HepG2 (cell line): ENCODE measurements around the gene SGCG. TPM values are rescaled to one million over a fixed set of nuclear protein-coding genes. Genes with fewer than 3 reads are reported as not detected.

Experiments used
- ATAC-seq: fragments of 200-7000 bp; cut with Tn5 transposase; 3 replicates; pipeline ENCODE4 v1.9.1; 2020; ENCODE audit warnings: mild to moderate bottlenecking, moderate library complexity
- BruUV-seq: library from RNA; stranded (reverse); fragments of 400-500 nt; replicated peaks from 2 replicates; lab custom pipeline; 2021; lab: Mats Ljungman, UMichigan
- CTCF ChIA-PET: fragments of 300-600 bp; formaldehyde crosslinking; extraction: SDS; loops from one replicate; lab custom pipeline; 2021; ENCODE audit warnings: low total read pairs, inconsistent platforms, low intra/inter-chr PET ratio; lab: Yijun Ruan, JAX
- POLR2A ChIA-PET: fragments of 350-600 bp; sonication (Branson Sonifier 250); formaldehyde crosslinking; loops from one replicate; lab custom pipeline; 2020; ENCODE audit warnings: antibody characterized with exemption, inconsistent platforms; lab: Yijun Ruan, JAX
- DNase-seq: peaks from one replicate; pipeline ENCODE4 v3.0.0-alpha.2; 2015; ENCODE audit warnings: low spot score
- FAIRE-seq: peaks from 3 replicates; lab custom pipeline; 2011; peaks lifted over from hg19 to GRCh38; lab: Jason Lieb, UNC
- H2AFZ ChIP-seq: one replicate; pipeline ENCODE4 v1.6.1; 2011; ENCODE audit warnings: low read length, inconsistent platforms
- H3K27ac ChIP-seq: fragments of 300-600 bp; 3 replicates; pipeline ENCODE4 v1.8.0; 2011; ENCODE audit warnings: mixed run types, mild to moderate bottlenecking, mixed read lengths, low read length, inconsistent platforms; ENCODE audit not compliant: insufficient read depth; ENCODE audit errors: extremely low read length
- H3K27me3 ChIP-seq, 2 experiments: fragments of 200-600 bp in 1 of 2; 2 replicates in 1 of 2; 3 replicates in 1 of 2; pipeline versions ENCODE4 v1.6.0 to v1.8.0; 2011; ENCODE audit warnings: low read length in 2 of 2, mild to moderate bottlenecking in 2 of 2, moderate library complexity in 2 of 2, inconsistent platforms in 1 of 2; ENCODE audit not compliant: insufficient read depth in 2 of 2, control insufficient read depth in 1 of 2
- H3K36me3 ChIP-seq, 2 experiments: fragments of 200-600 bp in 1 of 2; replicated peaks in 1 of 2; 2 replicates in 1 of 2; 3 replicates in 1 of 2; pipeline versions ENCODE4 v1.5.1 to v1.8.0; 2011; ENCODE audit warnings: low read length in 2 of 2, inconsistent platforms in 1 of 2; ENCODE audit not compliant: insufficient read depth in 2 of 2, control insufficient read depth in 1 of 2
- H3K4me1 ChIP-seq: 2 replicates; pipeline ENCODE4 v1.5.1; 2012; ENCODE audit warnings: low read length, inconsistent platforms; ENCODE audit not compliant: insufficient read depth
- H3K4me2 ChIP-seq: 2 replicates; pipeline ENCODE4 v1.6.0; 2011; ENCODE audit warnings: low read depth, low read length, inconsistent platforms
- H3K4me3 ChIP-seq, 3 experiments: fragments of 200-600 bp in 1 of 3; sonication (generic), shearing (Covaris generic) in 1 of 3; replicated peaks in 1 of 3; 2 replicates each; pipeline ENCODE4 v1.5.1; 2011 to 2016; ENCODE audit warnings: low read length in 3 of 3, inconsistent platforms in 2 of 3, low read depth in 2 of 3, mild to moderate bottlenecking in 2 of 3, control low read depth in 1 of 3, mixed read lengths in 1 of 3; ENCODE audit not compliant: insufficient read depth in 1 of 3
- H3K79me2 ChIP-seq: one replicate; pipeline ENCODE4 v1.6.1; 2011; ENCODE audit warnings: low read length, inconsistent platforms; ENCODE audit not compliant: insufficient read depth
- H3K9ac ChIP-seq: 2 replicates; pipeline ENCODE4 v1.6.0; 2011; ENCODE audit warnings: mild to moderate bottlenecking, low read depth, low read length, inconsistent platforms; ENCODE audit not compliant: insufficient read depth
- H3K9me3 ChIP-seq: 2 replicates; pipeline ENCODE4 v1.5.1; 2012; ENCODE audit warnings: mild to moderate bottlenecking, low read length
- H4K20me1 ChIP-seq: 2 replicates; pipeline ENCODE4 v1.6.0; 2011; ENCODE audit warnings: inconsistent platforms, mild to moderate bottlenecking, low read length, moderate library complexity; ENCODE audit not compliant: insufficient read depth
- EED ChIP-seq: sonication (generic); formaldehyde crosslinking; IDR thresholded peaks from 2 replicates; pipeline ENCODE4 v1.5.0; 2020; ENCODE audit warnings: mild to moderate bottlenecking, missing genetic modification reagents
- IRX3 ChIP-seq: sonication (generic); formaldehyde crosslinking; IDR thresholded peaks from 2 replicates; pipeline ENCODE4 v1.8.1; 2023; ENCODE audit warnings: mild to moderate bottlenecking, low read depth, missing genetic modification reagents, borderline replicate concordance
- NR2C2 ChIP-seq: sonication (generic); formaldehyde crosslinking; IDR thresholded peaks from 2 replicates; pipeline ENCODE4 v1.4.0; 2020; ENCODE audit warnings: missing genetic modification reagents, mild to moderate bottlenecking, moderate library complexity, borderline replicate concordance
- PITX1 ChIP-seq: sonication (generic); formaldehyde crosslinking; IDR thresholded peaks from 2 replicates; pipeline ENCODE4 v1.5.1; 2020; ENCODE audit warnings: mild to moderate bottlenecking, missing genetic modification reagents
- RBM39 ChIP-seq: fragments of 200-400 bp; formaldehyde crosslinking; IDR thresholded peaks from one replicate; pipeline ENCODE4 v1.6.1; 2018; ENCODE audit warnings: antibody characterized with exemption, mild to moderate bottlenecking, low read depth, low read length; ENCODE audit not compliant: poor library complexity, severe bottlenecking
- SRY ChIP-seq: sonication (generic); formaldehyde crosslinking; IDR thresholded peaks from 2 replicates; pipeline ENCODE4 v1.8.0; 2022; ENCODE audit warnings: mild to moderate bottlenecking, missing genetic modification reagents
- TAF15 ChIP-seq: fragments of 200-400 bp; formaldehyde crosslinking; IDR thresholded peaks from one replicate; pipeline ENCODE4 v1.6.1; 2018; ENCODE audit warnings: mild to moderate bottlenecking, low read depth, low read length; ENCODE audit not compliant: poor library complexity, severe bottlenecking
- TCF12 ChIP-seq, 2 experiments: fragments of 450-650 bp in 1 of 2; sonication (generic) in 1 of 2; formaldehyde crosslinking in 1 of 2; IDR thresholded peaks; 2 replicates each; pipeline versions ENCODE4 v1.6.1 to v1.8.0; 2017 to 2022; ENCODE audit warnings: antibody characterized with exemption in 1 of 2, mild to moderate bottlenecking in 1 of 2, missing genetic modification reagents in 1 of 2, moderate library complexity in 1 of 2
- ZNF160 ChIP-seq: sonication (generic); formaldehyde crosslinking; IDR thresholded peaks from 2 replicates; pipeline ENCODE4 v1.8.0; 2022; ENCODE audit warnings: mild to moderate bottlenecking, inconsistent platforms, missing genetic modification reagents
- ZNF367 ChIP-seq: sonication (generic); formaldehyde crosslinking; IDR thresholded peaks from 2 replicates; pipeline ENCODE4 v1.4.0; 2020; ENCODE audit warnings: missing genetic modification reagents, borderline replicate concordance
- ZNF558 ChIP-seq: sonication (generic); formaldehyde crosslinking; IDR thresholded peaks from 2 replicates; pipeline ENCODE4 v1.9.0; 2022; ENCODE audit warnings: mild to moderate bottlenecking, missing genetic modification reagents, borderline replicate concordance
- ZNF629 ChIP-seq: sonication (generic); formaldehyde crosslinking; conservative IDR thresholded peaks from 2 replicates; pipeline ENCODE4 v1.5.0; 2020; ENCODE audit warnings: missing genetic modification reagents
- WGBS: methylation state at CpG from one replicate; pipeline ENCODE4 v1.1.6; 2017; ENCODE audit warnings: low lambda C conversion rate; 5-methylcytosine and 5-hydroxymethylcytosine counted together
- in situ Hi-C: cut with HindIII; loops from 2 replicates; pipeline ENCODE4 v1.10.0; 2017; ENCODE audit warnings: low pct_unique_long_range_greater_than_20kb; ENCODE audit not compliant: extremely low pct_ligation_motif_present
- intact Hi-C: fragments of 100-400 bp; cut with micrococcal nuclease; formaldehyde crosslinking; loops from one replicate; pipeline ENCODE4 v1.10.0; 2022; ENCODE audit not compliant: unreplicated experiment
- polyA plus RNA-seq, 8 experiments: library from polyadenylated mRNA; depleted of rRNA in 3 of 8; stranded (reverse) in 7 of 8; unstranded in 1 of 8; fragments of >200 nt; fragmentation: Illumina TruSeq in 4 of 8; extraction: Trizol in 4 of 8; gene quantifications; 2 replicates each; pipeline versions ENCODE4 v1.2.1 to v1.2.3, GENCODE V29; 2011 to 2016; ENCODE audit warnings: low read depth in 4 of 8, missing spikeins in 1 of 8, mixed read lengths in 1 of 8; ENCODE audit not compliant: insufficient read depth in 1 of 8
- total RNA-seq, 5 experiments: library from RNA; depleted of rRNA; stranded (reverse); fragments of >200 nt; fragmentation: Illumina TruSeq; extraction: Trizol; gene quantifications; 2 replicates each; pipeline ENCODE4 v1.2.3, GENCODE V29; 2016; ENCODE audit warnings: low read depth in 1 of 5
- TF ChIP-seq, protein P1 (sequence below): sonication (generic); formaldehyde crosslinking; IDR thresholded peaks from 2 replicates; pipeline ENCODE4 v1.4.0; 2020; ENCODE audit warnings: mild to moderate bottlenecking, missing genetic modification reagents, borderline replicate concordance
- TF ChIP-seq, protein P2 (sequence below): sonication (generic); formaldehyde crosslinking; IDR thresholded peaks from 2 replicates; pipeline ENCODE4 v1.9.0; 2021; ENCODE audit warnings: missing genetic modification reagents, borderline replicate concordance
- TF ChIP-seq, protein P3 (sequence below): IDR thresholded peaks from 2 replicates; pipeline ENCODE4 v1.6.1; 2016; ENCODE audit warnings: missing compliant biosample characterization, missing genetic modification reagents, borderline replicate concordance

SGCG gene
- total and polyA plus RNA-seq, 2 of the 13 experiments (the other 11 are each of a cell fraction or from before 2014, with no cell fraction given): not detected

DNA sequence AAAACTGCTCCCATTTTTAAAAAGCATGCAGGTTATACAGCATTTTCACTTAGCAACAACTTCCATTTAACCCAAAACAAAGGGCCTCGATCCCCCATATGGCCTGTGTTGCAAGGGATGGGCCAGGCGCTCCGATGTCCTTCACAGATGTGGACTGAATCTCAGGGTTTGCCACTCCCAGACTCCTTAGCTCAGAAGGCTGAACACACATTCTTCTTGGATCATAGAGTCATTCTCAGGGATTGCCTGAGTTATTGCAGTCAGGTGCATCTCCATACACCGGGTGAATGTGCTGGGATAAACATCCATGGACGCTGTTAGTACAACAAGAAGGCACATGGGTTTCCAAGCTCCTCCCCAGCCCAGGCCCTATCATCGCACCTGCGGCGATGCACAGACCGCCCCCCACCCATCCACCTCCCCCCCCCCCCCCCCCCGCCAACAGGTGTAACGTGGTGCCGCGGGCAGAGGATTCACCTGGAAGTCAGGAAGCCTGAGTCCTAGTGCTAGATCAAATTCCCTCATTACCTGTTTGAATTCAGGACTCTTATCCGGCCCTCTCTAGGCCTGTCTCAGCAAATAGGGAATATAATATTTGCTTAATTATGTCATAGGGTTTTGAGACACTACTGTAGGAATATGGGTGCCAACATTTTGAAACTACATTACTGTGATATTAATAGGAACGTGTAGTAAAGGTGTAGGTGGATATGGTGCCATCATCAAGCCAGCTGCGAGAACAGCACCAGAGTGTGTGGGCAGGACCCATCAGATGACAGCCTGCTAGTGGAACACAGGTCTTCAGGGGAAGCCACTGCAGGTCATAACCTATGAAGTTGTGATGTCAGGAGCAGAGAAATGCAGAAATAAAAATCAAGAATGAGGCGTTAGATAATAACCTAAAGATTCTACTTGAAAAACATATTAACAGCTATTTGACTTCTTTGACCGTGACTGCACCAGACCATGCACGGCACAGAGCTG, 141.9 kb downstream of the SGCG start:
- H3K27ac ChIP-seq: no peak overlapping the region
- H2AFZ ChIP-seq: no peak overlapping the region
- in situ Hi-C loops (loop anchor here (25.0 kb wide), 1 partner anchor 510 kb away; no protein-coding TSS in a partner anchor), intact Hi-C loops (no loop called here)
- H3K4me2 ChIP-seq: no peak overlapping the region
- no peaks in the 10 kb centered on the region for H3K9me3 ChIP-seq
- no peaks in the 10 kb centered on the region; a peak in 1 of 5 replicates for H3K27me3 ChIP-seq
- no peaks in the 10 kb centered on the region for H3K36me3 ChIP-seq
- H3K4me3 ChIP-seq: no peak overlapping the region
- no peaks in the 10 kb centered on the region for H4K20me1 ChIP-seq
- no TSS peak for BruUV-seq
- FAIRE-seq: no peak
- TF ChIP-seq RBM39 (no peak), PITX1 (CRISPR knock-in tag) (no peak), TCF12 (IDR thresholded peaks at IDR 0.05) (no peak), TCF12 (CRISPR knock-in tag; IDR thresholded peaks at IDR 0.05) (no peak), ZNF367 (no peak), ZNF629 (no peak), SRY (no peak), TAF15 (no peak), IRX3 (CRISPR knock-in tag) (no peak), ZNF558 (CRISPR knock-in tag) (no peak), EED (no peak), ZNF160 (CRISPR knock-in tag) (no peak), NR2C2 (CRISPR knock-in tag) (no peak)
- TF ChIP-seq, protein P1, sequence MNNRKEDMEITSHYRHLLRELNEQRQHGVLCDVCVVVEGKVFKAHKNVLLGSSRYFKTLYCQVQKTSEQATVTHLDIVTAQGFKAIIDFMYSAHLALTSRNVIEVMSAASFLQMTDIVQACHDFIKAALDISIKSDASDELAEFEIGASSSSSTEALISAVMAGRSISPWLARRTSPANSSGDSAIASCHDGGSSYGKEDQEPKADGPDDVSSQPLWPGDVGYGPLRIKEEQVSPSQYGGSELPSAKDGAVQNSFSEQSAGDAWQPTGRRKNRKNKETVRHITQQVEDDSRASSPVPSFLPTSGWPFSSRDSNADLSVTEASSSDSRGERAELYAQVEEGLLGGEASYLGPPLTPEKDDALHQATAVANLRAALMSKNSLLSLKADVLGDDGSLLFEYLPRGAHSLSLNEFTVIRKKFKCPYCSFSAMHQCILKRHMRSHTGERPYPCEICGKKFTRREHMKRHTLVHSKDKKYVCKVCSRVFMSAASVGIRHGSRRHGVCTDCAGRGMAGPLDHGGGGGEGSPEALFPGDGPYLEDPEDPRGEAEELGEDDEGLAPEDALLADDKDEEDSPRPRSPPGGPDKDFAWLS: no peak
- TF ChIP-seq, protein P2, sequence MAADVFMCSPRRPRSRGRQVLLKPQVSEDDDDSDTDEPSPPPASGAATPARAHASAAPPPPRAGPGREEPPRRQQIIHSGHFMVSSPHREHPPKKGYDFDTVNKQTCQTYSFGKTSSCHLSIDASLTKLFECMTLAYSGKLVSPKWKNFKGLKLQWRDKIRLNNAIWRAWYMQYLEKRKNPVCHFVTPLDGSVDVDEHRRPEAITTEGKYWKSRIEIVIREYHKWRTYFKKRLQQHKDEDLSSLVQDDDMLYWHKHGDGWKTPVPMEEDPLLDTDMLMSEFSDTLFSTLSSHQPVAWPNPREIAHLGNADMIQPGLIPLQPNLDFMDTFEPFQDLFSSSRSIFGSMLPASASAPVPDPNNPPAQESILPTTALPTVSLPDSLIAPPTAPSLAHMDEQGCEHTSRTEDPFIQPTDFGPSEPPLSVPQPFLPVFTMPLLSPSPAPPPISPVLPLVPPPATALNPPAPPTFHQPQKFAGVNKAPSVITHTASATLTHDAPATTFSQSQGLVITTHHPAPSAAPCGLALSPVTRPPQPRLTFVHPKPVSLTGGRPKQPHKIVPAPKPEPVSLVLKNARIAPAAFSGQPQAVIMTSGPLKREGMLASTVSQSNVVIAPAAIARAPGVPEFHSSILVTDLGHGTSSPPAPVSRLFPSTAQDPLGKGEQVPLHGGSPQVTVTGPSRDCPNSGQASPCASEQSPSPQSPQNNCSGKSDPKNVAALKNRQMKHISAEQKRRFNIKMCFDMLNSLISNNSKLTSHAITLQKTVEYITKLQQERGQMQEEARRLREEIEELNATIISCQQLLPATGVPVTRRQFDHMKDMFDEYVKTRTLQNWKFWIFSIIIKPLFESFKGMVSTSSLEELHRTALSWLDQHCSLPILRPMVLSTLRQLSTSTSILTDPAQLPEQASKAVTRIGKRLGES (CRISPR knock-in tag): no peak
- TF ChIP-seq, protein P3, sequence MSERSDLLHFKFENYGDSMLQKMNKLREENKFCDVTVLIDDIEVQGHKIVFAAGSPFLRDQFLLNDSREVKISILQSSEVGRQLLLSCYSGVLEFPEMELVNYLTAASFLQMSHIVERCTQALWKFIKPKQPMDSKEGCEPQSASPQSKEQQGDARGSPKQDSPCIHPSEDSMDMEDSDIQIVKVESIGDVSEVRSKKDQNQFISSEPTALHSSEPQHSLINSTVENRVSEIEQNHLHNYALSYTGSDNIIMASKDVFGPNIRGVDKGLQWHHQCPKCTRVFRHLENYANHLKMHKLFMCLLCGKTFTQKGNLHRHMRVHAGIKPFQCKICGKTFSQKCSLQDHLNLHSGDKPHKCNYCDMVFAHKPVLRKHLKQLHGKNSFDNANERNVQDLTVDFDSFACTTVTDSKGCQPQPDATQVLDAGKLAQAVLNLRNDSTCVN: no peak
- CTCF ChIA-PET: no interaction called here
- 76% methylated on average over 14 of the region's 19 CpGs for WGBS
- no peaks in the 10 kb centered on the region for H3K79me2 ChIP-seq
- 0 out of 2 replicates have a peak, but pooled peaks cover 7% of the 10 kb centered on the region for H3K4me1 ChIP-seq
- no peak for ATAC-seq
- no peak for DNase-seq
- H3K9ac ChIP-seq: no peak overlapping the region
- POLR2A ChIA-PET: no interaction called here
